ENCODE results near the gene ACY1.

ACY1 gene

GRCh38 chr3:52014613-52015012, 31.3 kb downstream of the ACY1 start:
- no peak for DNase-seq (ENCODE audit: low read depth)
- TF ChIP-seq CTCF (conservative IDR thresholded peaks at IDR 0.05; ENCODE audit: control insufficient read depth, insufficient read depth, low read depth, low read length): peak; percentile 27
- H3K4me3 ChIP-seq (ENCODE audit: control insufficient read depth, low read depth, low read length): no peak overlapping the region

- DNase-seq (ENCODE audit: low read depth): no peak
- H3K4me3 ChIP-seq (ENCODE audit: control insufficient read depth, low read depth, low read length): no peak overlapping the region
- no peak for TF ChIP-seq CTCF (conservative IDR thresholded peaks at IDR 0.05; ENCODE audit: control insufficient read depth, insufficient read depth, low read depth, low read length)
Measured at GRCh38 chr3:52015438-52016228, 32.3 kb downstream of the ACY1 start.

GRCh38 chr3:52017586-52017985, 34.3 kb downstream of the ACY1 start:
- H3K4me3 ChIP-seq (ENCODE audit: control insufficient read depth, low read depth, low read length): no peak overlapping the region
- TF ChIP-seq CTCF (conservative IDR thresholded peaks at IDR 0.05; ENCODE audit: control insufficient read depth, insufficient read depth, low read depth, low read length): no peak
- DNase-seq (ENCODE audit: low read depth): no peak

GRCh38 chr3:52018319-52019000, 35.1 kb downstream of the ACY1 start:
- TF ChIP-seq CTCF (conservative IDR thresholded peaks at IDR 0.05; ENCODE audit: control insufficient read depth, insufficient read depth, low read depth, low read length): no peak
- no peak for DNase-seq (ENCODE audit: low read depth)
- H3K4me3 ChIP-seq (ENCODE audit: control insufficient read depth, low read depth, low read length): no peak overlapping the region

- no peak overlapping the region for H3K4me3 ChIP-seq (ENCODE audit: control insufficient read depth, low read depth, low read length)
- no peak for TF ChIP-seq CTCF (conservative IDR thresholded peaks at IDR 0.05; ENCODE audit: control insufficient read depth, insufficient read depth, low read depth, low read length)
- DNase-seq (ENCODE audit: low read depth): no peak
Measured at GRCh38 chr3:52019352-52020080, 36.2 kb downstream of the ACY1 start.

- H3K4me3 ChIP-seq (ENCODE audit: control insufficient read depth, low read depth, low read length): no peak overlapping the region
- no peak for TF ChIP-seq CTCF (conservative IDR thresholded peaks at IDR 0.05; ENCODE audit: control insufficient read depth, insufficient read depth, low read depth, low read length)
- DNase-seq (ENCODE audit: low read depth): no peak
Measured at GRCh38 chr3:52020796-52021195, 37.5 kb downstream of the ACY1 start.
